GM18870 (cell line): ENCODE results near the gene CEACAM21.
A peak's percentile ranks its signal among the peaks of the same experiment; 100 is the strongest.

Experiments
- ATAC-seq: cut with Tn5 transposase; IDR thresholded peaks from one replicate; pipeline ENCODE4 v1.9.1; 2021; ENCODE audit warnings: moderate library complexity; ENCODE audit not compliant: unreplicated experiment

Gene CEACAM21

DNA sequence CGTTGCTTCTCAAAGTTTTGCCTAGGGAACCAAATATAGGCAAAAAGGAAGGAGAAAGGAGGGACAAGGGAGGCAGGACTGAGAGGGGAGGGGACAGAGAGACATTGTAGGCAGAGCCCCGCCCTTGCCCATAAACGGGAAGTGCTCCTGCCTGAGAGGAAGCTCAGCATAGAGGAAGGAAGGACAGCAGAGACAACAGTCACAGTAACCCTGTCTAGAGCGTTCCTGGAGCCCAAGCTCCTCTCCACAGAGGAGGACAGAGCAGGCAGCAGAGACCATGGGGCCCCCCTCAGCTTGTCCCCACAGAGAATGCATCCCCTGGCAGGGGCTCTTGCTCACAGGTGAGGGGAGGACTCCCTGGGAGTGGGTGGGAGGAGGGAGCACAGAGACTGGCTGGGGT lies at the start of gene CEACAM21:
CEACAM21 (plus strand) TSS at position 169 of the 400 bp plus-strand sequence; CDS start at position 278, 109 bp downstream.
- ATAC-seq = peak; percentile 55

DNA sequence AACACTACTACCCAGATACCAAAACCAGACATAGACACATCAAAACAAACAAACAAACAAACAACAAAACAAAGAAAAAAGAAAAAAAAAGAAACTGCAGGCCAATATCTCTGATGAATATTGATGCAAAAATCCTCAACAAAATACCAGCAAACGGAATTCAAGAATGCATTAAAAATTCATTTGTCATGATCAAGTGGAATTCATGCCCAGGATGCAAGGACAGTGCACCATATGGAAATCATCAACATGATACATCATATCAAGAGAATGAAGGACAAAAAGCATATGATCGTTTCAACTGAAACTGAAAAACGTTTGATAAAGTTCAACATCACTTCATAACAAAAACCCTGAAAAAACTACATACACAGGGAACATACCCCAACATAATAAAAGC lies 48.9 kb upstream of the CEACAM21 start:
- no peak for ATAC-seq

DNA sequence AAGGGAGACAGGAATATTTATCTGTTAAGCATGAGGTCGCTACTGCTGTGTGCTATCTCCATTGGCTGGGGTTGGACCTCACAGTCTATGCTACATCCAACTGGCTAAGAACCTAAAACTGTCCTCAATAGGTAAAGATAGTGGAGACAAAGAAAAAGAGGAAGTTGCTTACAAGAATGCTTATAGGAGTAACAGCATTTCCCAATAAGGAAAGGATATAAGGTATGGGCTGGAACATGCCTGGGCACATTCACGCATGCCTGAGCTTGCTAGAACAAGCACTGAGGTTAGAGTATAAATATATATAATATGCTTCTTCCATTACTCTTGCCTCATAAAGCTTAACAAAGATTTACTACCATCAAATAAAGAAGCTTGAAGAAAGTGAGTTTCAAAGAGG lies 47.9 kb upstream of the CEACAM21 start:
- no peak for ATAC-seq

DNA sequence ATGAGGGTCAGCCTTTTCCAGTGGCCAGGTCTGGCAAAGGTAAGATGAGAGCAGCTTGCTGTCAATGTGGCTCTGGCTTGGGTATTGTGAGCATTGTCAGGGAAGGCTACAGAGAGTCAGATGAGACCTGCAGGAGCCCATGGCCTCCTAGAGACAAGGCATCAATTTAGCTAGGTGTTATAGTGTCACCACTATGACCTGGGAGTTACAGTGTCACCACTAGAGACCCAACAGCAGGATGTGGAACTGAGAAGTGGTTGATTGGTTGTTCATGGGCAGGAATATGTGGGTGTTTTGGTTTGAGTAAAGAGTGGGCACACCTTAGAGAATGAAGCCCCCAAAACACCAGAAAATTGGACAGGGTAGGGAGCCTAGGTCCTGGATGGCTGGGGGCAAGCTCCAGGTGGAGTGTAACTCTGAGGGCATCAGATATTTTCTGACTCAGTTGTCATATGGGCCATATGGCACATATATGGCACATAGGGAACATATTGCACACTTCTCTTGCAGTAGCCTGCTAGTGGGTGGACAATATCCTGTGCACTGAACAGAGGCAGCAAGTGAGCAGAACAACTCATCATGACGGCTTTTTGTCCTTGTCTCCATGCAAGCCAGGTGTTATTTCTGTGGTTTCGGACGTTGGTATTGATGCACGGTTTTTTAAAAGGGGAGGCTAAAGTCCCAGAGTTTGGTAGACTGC lies 46.3 kb upstream of the CEACAM21 start:
- ATAC-seq = no peak

DNA sequence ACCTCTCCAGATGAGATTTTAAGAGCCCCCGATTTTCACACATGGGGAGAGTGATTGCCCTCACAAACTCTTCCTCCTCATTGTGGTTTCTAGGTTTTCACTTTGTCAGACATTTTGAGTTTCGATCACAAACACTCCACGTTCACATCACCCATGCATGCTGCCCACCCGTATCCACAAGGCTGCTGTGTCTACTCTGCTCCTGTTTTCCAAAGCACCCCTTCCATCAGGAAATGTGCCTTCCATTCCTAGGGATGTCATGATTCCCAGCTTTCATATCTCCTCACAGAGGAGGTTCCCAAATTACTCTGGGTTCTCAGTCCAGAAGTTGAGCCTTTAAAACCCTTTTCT lies 45.8 kb upstream of the CEACAM21 start:
- no peak for ATAC-seq

DNA sequence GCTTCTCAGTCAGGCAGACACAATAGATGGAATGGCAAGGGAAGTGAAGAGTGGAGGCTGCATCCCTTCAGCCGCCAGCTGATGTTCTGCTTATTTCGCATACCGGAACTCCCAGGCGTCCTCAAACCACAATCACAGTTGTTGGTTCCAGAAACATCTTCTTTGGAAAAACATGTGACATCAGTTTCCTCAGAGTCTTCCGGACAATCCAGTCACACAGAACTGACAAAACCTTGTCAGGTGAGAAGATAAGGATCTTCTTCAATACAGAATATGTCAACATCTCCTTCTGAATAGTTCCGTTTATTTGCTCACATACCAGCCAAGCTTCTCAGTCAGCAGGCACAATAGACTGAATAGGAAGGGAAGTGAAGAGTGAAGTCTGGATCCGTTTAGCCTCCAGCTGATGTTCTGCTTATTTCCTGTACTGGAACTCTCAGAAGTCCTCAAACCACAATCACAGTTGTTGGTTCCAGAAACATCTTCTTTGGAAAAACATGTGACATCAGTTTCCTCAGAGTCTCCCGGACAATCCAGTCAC lies 45.1 kb upstream of the CEACAM21 start:
- ATAC-seq = no peak

DNA sequence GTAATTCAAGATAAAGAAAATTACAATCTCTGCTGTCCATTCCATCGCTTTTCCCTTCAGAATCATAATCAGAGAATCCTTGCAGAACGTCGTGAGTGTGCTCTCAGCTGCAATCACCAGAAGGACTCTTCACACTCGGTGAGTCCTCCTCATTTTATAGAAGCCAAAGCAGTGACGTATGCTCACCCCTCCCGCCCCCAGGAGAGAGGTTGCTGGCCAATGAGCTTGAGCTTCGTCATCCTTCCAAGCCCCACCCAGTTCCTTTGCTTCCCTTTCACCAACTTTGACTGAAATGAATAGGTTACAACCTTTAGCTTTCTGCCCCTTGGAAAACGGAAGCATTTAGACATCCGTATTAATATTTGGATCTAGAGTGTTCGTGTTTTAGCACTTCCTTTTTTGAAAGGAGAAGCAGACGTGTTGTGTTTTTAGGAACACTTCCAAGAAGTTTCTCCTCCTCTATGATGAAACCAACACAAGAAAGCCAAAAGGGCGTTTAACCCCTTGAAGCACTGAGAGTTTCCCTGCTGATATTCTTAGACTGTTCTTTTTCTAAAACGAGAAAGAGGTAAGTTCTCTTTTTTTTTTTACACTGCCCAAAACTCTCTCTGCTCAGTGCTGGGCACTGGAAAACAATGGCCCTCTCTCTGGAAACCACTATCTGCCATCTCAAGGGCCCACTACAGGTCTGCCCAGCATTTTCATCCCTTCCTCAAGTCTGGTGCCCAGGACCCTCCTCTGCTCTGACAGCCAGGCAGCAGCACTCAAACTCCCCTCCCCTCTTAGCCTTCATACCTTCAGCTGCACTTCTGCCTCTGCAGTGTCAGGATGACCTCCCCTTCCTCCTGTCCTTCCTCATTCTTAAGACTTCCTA lies 44.3 kb upstream of the CEACAM21 start:
- ATAC-seq = no peak

DNA sequence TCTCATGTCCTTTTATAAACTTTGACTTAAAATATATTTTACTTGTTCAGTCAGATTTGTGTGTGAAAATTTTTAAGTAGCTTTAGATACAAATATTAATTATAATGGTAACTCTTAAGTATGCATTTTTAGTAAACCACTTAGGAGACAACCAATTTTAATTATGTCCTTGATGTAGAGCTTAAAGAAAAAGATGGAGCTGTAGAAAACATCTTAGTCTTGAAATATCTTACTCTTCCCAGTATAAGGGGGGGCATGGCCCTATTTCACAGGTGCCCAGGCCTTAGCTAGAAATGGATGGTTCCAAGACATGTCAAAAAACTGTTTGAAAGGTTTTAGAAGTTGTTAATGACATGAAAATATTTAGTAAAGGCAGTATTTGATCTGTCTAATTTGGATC lies 43.4 kb upstream of the CEACAM21 start:
- ATAC-seq = no peak

DNA sequence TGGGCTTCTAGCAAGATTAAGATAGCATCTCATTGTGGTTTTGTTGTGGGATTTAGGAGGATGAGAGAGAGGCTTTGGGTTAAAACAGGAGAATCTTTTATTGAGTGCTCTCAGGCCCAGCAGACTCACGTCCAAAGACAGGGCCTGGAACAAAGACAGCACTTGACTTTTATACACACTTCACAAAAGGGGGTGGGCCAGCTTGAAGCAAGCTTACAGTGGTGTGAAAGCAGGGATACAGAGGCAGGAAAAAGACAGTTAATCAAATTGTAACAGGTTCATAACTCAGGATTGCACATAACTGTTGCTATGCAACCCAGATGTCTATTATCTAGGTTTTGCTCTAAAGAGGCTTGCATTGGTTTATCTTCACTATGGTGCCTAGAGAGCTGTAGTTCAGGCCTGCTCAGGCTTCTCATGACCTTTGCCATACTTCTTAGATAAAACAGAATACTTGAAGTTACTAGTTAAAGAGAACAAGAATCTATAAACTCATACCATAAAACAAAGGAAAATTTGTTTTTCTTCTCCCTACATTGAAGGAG lies 42.2 kb upstream of the CEACAM21 start:
- ATAC-seq = no peak

DNA sequence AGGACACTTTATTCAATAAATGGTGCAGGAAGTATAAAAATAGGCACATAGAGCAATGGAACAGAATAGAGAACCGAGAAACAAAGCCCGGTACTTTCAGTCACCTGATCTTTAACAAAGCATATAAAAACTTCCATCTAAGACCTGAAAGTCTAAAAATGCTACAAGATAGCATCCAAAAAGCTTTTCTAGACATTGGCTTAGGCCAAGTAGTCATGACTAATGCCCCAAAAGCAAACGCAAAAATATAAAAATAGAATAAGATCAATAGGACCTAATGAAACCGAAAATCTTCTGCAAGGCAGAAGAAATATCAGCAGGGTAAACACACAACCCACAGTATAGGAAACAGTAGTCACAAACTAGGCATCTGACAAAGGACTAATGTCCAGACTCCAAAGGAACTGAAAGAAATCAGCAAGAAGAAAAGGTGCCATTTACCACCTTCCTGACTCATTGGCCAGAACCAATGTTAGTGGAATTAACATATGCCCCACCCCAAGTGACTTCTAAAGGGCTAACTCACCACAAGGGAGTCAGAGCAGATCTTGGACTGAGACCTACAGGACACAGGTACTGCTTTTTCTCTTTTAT lies 40.8 kb upstream of the CEACAM21 start:
- peak; percentile 86 for ATAC-seq

DNA sequence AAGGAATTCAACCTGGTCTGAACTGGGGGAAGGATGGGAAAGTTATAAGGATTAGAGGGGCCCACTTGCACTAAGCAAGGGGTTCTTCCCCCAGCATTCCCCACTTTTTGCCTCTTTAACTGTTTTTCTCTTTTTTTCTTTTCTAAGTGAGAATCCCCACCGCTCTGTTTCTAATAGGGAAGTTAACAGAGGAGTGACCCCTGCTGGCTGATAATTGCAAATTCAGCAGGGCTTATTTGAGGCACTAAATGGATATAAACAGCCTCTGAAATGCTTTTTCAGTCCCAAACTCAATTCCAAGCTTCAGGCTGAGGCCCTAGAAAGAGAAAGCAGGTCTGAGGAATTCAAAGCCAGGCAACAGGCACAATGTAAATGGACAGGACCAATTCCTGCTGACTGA lies 38.2 kb upstream of the CEACAM21 start:
- ATAC-seq = no peak

DNA sequence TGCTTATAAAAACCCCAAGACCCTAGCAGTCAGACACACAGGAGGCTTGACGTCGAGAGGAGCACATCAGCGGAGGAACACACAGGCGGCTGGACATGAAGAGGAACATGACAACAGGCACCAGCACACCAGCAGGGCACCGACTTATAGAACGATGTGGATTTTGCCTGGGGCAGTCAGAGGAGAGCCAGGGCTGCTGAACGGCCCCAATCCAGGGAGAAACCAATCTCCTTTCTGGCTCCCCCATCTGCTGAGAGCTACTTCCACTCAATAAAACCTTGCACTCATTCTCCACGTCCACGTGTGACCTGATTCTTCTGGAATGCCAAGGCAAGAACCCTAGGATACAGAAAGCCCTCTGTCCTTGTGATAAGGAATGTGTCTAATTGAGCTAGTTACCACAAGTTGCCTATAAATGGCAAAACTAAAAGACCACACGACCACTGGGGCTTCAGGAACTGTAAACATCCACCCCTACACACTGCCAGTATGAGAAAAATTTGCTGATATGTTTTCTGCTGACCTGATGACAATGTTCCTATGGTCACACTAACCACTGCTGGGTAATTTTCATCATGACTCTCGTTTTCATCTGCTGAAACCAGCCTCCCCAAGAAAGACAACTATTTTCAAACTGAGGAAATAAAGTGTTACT lies 35.8 kb upstream of the CEACAM21 start:
- no peak for ATAC-seq

DNA sequence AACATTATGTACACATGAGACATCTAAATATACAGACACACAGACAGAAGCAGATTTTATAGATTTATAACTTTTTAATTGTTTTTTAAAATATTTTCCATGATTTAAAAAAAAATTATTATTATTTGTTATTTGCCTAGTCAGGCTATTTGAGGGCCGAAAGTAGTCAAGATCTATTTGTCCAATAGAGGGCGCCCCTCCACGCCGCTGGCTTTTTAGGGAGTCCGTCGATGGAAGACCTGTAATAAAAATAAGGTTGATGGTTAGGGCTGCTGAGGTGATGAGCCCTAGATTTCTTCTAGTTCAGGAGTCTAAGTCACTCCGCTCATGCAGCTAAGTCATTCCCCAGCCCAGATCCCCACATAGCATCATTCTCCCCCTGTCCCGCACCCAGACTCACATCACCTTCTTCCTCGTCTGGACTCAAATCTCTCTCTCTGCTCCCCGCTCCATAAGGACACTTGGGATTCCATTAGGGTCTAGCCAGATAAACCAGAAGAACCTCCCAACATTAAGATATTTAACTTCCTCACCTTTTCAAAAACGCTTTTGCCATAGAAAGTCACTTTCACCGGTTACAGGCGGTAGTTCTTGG lies 33.9 kb upstream of the CEACAM21 start:
- no peak for ATAC-seq

DNA sequence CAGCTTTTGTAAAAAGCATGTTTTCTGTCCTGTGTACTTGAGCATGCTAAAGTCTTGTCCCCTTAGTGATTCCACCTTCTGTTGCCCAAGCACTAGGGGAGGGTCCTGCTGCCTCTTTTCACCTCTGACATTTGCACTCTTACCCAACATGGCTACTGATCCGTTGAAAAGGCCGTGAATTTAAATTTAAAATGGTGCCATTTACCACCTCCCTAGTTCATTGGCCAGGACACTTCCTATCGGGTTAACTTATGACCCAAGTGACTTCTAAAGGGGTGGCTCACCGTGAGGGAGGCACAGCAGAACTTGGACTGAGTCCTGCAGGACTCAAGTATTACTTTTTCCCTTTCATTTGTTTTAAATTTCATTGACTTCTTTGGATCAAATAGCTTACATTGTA lies 33.3 kb upstream of the CEACAM21 start:
- no peak for ATAC-seq

DNA sequence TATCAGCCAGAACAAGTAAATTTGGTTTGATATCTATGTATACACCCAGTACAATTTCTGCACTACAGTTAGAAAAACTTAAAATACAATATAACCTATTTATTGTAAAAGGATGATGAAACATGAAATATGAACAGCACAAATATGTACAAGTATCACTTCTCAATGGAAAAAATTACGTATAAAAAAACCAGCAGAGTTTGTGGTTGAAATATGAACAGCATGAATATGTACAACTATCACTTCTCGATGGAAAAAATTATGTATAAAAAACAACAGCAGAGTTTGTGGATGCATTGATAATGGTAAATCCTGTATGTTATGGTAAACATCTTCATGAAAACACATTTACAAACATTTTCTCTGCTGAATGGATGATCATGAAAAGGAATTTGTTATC lies 32.4 kb upstream of the CEACAM21 start:
- ATAC-seq = no peak

DNA sequence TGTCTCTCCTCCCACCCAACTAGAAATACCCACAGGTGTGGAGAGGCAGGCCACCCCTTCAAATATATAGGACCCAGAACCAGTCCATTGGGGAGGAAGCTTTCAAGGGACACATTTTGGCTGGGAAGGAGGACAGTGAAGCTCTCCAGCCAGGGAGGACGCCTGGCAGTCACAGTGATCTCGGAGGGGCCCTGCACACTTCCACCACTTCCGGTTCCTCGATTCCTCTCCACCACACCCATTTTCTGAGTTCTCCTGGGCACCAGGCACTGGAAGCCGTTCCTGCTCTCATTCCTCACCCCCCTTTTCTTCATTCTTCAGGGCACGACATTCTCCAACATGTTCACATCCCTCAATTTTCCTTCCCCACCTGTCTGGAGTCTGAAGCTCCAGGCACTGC lies 30.4 kb upstream of the CEACAM21 start:
- no peak for ATAC-seq

DNA sequence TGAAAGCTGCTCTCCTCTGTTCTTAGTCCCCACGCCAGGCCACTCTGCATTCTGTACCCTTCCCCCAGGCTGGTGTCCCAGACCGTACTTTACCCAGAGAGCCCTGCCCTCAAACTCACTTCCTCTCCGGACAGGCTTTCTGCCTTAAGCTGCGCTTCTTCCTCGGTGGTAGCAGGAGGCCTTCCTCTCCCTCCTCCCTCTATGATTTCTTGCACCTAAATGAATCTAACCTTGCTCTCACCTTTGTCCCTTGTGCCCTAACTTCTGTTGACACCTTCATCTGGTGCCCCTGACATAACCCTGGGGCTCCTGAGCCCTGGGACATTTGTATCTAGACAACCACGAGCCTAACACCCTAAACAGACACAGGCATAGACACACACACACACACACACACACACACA lies 29.6 kb upstream of the CEACAM21 start:
- no peak for ATAC-seq

DNA sequence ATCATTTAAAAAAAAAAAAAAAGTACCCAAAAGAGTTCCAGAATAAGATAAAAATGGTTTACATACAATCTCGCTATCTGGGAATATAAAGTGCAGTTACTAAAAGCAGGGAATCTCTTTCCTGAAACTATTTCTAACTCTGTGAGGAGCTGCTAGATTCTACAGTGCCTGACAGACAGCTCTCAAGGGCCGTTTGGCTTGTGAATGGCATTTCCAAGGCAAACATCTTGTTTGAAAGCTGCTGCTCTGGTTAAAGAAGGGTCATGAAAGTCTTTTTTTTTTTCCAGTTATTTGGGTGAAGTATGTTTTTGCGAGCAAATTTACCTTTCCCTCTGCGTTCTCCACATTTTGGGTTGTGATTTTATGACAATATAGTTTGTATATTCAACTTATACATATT lies 29.0 kb upstream of the CEACAM21 start:
- no peak for ATAC-seq

DNA sequence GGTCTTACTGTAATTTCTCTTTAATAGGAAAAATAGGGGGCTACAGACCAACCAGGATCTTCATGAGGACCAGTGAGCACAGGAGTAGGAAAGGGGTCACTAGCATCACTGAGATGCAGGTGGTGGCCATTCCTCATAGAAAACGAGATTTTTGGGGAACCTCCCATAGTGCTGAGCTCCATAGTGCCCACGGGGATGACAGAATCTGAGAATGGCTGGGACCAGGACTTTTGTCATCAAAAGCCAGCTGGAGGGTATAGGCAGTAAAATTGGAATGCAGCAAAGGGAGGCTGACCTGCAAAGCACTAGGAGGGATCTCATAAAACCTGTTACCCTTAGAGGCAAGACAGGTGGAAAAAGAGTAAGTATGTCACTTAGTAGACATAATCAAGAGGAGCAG lies 28.4 kb upstream of the CEACAM21 start:
- ATAC-seq = no peak

DNA sequence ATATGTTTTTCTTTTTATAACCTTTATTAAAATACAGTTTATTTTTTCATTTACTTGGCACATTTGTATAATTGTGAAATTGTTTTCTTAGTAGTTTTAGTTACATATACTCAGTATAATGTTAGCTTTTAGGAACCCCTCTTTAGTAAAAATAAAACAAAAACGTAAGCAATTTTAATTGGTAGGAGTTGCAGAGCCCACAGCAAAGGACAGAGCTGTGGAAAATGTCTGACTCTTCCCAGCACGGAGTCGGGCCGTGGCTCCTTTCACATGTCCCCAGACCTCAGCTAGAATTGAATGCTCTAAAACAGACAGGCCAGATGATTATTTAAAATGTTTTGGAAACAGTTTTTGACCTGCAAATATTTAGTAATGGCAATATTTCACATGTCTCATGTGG lies 27.9 kb upstream of the CEACAM21 start:
- no peak for ATAC-seq
